NCI-H460 (cell line): ENCODE results near the gene FBXO5. TPM values are rescaled to one million over a fixed set of nuclear protein-coding genes. Genes with fewer than 3 reads are reported as not detected.
"Not testable (repeated sequence)": the region's sequence is repeated elsewhere in the genome, so short reads cannot be mapped to it uniquely, and the experiment has no call there.

ENCODE experiments used
- DNase-seq: peaks from one replicate; pipeline ENCODE4 v3.0.0-alpha.2; 2016; ENCODE audit warnings: low read depth; ENCODE audit errors: extremely low read depth
- total RNA-seq: library from RNA; depleted of rRNA; stranded (reverse); fragments of >200 nt; shearing (Covaris generic); gene quantifications from 2 replicates; pipeline ENCODE4 v1.2.3, GENCODE V29; 2014

Gene FBXO5
- total RNA-seq, 1 experiment from 2014 or later: 27.0 TPM

DNA sequence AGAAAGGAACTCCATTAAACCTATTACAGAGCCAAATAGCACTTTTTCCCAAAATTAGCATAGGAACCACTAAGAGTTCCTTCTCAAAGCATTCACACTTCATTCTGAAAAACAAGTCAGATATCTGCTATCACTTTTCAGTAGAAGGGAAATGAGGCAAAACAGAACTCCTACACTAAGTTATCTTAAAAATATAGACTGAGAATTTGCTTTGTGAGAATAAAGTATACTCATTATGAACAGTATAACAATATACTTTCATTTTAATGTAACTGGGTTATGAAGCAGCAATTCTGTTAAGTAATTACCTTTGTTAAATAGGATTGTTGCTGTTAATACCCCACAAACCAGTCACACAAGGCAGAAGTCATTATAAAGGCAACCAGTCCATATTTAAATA lies 11.0 kb upstream of the FBXO5 start:
- no peak for DNase-seq

DNA sequence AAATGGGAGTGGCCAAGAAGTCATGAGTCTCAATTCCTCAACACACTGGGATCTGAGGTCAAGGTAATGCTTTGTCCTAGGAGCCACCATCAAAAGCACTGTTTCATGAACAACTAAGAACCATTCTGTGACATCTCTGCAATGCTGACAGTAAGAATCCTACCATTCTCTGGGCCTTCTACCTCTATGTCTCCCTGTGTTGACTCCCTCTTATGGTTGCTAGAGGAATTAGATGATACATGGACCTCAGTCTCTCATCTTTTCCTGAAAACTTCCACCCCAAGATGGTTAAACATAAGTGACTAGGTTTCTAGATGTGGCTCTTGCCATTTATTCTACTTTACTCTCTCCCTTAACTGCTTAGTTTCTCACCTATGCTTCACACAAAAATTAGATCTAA lies 10.6 kb upstream of the FBXO5 start:
- no peak for DNase-seq

DNA sequence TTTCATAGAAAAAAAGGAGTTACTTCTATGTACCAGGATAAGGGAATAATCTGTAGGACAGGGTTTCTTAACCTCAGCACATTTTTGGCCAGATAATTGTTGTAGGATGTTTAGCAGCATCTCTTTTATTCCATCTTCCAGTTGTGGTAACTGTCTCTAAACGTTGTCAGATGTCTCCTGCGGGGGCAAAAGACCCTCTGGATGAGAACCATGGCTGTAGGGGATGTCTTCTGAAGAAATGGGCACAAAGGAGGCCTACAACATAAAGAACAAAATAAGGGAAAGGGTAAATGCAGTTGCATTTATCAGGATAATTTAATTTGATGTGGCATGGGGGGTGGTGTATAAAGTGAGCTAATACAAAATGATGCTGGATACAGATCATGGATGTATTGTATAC lies 4.1 kb upstream of the FBXO5 start:
- DNase-seq: no peak

DNA sequence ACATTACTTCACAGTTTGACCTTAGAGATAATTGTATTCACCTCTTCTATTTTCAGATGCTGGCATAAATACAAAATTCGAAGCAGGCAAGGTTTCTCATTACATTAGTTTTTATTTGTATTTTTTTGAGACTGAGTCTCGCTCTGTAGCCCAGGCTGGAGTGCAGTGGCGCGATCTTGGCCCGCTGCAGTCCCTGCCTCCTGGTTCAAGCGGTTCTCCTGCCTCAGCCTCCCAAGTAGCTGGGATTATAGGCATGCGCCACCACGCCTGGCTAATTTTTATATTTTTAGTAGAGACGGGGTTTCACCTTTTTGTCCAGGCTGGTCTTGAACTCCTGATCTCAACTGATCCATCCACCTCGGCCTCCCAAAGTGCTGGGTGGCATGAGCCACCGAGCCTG lies 2.5 kb upstream of the FBXO5 start:
- DNase-seq: not testable (repeated sequence)

DNA sequence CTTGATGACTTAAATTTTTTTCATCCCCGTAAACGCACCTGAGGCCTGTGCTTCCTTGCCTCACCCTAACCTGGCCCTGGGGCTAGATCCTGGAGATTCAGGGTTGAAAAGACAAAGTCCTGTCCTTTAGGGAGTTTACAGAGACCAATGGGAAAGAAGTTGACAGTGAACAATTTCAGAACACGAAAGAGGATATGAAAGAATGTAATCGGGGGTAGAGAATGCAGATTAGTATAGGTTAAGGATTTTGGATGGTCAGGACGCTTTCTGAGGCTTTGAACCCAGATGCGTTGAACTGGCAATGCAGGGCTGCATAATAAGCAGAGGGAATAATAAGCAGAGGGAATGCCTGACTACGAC lies 1.7 kb upstream of the FBXO5 start:
- no peak for DNase-seq

DNA sequence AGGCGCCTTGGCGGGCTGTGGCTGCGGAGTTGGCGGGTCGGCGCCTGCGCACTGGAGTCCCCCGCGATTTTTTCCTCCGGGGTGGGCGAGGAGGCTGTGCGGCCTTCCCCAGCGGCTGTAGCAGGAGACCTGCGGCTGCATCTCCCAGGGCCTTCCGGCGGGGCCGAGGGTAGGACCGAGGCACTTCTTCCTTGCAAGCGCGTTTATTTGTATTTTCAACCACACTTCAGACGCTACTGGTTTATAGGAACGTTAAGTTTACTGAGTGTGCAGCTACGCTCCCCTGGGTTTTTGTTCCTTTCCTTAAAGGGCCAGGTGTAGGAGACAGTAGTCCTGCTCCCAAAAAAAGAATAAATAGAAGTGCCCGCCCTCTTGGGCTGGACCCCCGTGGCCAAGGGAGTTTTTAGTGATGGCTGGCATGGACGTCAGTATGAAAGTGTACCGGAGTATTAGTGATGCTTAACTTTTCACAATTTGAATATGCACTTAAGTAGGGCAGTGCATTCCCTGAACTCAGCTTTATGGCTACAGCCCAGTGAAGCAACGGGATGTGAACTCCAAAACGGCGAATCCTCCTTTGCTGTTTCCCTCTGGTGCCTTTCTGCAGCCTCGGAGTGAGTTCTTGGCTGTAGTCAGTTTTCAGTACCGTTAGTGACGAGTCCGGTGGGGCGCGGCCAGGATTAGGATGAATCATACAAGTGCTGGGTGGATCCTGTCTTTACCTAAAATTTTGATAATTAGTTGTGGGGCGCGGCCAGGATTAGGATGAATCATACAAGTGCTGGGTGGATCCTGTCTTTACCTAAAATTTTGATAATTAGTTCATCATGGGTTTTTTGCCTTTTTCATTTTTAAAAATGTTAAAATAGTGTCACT lies 1.0 kb upstream of the FBXO5 start:
- peak; percentile 64 for DNase-seq

DNA sequence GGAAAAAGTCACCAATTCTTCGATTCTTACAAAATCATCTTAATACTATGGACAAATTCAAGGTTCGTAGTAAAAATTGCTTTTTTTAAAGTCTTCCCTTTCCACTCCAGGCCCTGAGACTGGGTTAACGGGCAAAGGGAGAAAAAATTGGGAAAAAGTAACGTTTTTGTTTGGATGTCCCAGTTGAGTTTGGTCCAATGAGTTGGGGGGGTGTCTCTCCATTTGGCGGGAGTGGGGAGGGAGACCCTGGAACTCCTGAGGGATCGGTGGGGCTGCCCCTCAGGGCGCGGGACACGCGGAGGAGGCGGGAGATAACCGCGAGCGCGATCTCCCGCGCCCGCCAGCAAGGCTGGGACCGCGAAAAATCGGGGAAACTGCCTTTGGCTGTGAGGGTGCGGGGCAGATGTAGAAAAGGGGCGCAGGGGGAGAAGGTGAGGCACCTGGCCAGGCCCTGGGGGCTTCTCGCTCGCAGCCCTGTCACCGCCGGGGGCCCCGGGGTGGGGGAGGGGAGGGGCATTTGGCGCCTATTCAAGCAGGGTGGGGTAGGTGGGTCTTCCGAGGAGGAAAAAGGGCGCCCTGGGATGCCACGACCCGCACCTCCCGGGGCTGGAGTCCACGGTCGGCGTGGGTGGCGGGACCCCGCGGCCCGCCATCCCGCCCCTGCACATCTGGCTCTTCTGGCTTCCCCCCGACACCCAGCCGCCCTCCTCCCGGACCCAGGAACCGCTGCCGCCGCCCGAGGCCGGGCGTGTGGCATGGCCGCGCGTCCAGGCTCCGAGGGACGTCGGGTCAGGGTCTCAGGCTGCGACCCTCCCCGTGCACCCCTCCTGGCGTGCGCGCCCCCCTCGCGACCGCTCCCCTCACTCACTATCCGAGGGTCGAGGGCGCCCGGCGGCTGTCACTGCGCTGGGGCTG lies 595 bp downstream of the FBXO5 start:
- no peak for DNase-seq

DNA sequence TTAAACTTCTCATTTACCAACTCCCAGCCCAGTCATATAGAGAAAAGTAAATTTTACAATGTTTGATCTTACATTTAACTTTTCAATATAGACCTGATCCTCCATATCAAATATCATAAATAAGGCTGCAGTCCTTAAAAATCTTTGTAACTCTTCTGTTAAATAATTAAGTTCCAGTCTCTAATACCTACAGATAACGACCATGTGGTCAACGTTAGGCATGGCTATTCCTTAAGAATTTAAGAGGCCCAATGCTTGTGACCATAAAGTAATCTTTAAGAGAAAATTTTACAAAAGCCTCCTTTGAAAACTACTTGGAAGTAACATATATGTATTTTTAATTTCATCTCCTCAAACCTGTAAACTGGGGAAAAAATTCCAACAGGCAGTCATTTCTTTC lies 1.6 kb downstream of the FBXO5 start:
- DNase-seq: no peak

DNA sequence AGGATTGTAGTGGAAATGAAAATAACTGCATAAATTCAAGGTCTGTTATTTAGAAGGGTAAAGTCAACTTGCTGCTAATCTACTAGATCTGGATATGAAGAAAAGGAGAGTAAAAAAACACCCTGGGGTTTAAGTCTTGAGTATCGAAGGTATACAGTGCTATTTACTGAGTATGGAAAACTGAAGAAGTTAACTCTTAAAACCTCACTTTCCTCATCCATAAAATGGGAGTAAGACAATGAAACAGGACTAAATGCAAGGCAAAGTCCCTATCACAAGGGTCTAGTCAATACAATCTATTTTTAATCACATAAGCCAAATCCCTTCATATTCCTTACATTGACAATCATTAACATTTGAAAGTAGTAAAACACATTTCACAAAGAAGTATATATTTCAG lies 2.2 kb downstream of the FBXO5 start:
- DNase-seq: no peak

DNA sequence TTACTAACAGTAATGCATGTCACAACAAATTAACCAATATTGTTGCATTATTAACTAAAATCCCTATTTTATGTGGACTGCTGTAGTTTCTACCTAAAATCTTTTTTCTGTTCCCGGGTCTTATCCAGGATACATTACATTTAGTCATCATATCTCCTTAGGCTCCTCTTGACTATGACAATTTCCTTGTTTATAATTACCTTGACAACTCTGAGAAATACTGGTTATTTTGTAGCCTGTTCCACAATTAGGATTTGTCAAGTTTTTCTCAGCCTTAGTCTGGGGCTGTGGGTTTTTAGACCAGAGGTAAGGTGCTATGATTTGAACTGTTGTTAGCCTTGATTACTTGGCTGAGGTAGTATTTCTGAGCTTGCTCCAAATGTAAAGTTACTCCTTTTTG lies 3.7 kb downstream of the FBXO5 start:
- no peak for DNase-seq

DNA sequence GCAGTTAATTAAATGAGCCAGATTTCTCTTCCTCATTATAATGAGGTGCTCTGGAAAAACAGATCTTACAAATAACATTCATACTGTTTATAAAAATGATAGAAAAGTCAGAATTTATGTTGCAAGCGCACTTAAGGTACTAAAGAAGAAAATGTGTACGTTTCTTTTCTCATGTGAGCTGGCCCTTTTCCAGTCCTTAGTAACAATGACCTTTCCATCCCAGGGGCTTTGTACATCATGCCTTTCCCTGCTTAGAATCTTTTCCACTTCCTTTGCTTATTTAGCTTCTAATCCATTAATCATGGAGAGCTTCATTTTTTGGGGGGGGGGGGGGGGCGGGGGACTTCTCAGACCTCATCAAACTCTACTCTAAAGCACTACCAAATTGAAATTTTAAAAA lies 4.8 kb downstream of the FBXO5 start:
- no peak for DNase-seq

DNA sequence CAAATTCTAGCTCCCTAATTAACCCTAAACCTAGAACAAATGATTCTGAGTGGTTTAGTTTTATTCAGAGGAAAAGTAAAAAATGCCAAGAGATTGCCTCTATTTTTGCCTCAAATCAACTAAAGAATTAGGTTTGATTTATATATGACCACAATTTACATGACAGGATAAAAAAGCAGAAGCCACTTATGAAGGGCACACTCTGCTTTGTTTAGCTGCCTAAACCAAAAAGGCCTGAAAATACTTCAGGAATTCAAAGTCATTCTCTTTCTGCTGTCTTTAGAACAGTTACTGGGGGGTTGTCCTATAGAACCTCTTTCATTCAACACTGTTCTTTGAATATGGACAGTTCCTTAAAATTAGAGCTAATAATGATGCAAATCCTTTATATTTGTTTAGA lies 5.3 kb downstream of the FBXO5 start:
- DNase-seq: no peak

DNA sequence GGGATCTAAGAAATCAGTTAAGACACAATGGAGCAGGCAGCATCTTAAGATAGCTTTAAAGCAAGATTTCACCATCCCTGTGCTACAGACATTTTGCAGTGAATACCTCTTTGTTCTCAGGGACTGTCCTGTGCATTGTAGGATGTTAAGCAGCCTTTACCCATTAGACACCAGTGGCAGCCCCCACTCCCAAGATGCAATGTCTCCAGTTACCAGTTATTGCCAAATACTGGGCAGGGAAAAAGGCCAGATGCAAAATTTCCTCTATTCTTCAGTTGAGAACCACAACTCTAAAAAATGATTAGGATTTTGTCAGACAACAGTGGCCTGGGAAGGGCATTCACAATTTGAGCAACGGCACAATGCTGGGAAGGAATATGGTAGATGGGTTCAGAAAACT lies 6.1 kb downstream of the FBXO5 start:
- no peak for DNase-seq

DNA sequence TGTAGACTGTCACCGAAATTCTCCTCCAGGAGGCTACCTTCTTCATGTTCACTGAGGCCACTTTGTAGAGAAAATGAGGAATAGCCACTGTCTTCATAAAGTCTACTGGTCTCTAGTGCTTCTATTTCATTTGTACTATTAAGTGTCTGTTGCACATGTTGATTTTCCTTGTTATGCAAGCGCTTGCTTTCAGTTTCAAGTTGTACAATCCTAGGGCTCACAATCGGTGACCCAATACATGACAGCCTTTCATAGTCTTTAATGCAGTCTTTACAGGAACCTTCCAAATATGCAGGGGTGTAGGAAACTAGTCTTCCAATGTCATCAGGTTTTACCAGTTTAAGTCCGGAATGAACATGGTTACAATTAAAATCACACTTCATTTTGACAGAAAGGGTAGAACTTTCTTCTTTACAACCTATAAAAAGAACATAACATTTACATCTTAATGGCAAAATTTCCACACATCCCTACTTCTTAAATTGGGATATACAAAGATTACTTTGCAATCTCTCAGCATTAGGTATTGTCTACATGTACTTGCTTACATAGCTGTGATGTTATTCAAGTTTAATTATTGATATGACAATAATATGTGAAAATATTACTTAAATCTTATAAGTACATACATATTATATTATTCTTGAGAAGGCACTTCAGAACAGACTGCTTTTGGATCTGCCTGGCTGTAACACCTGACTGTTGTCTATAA lies 7.5 kb downstream of the FBXO5 start:
- DNase-seq: no peak

DNA sequence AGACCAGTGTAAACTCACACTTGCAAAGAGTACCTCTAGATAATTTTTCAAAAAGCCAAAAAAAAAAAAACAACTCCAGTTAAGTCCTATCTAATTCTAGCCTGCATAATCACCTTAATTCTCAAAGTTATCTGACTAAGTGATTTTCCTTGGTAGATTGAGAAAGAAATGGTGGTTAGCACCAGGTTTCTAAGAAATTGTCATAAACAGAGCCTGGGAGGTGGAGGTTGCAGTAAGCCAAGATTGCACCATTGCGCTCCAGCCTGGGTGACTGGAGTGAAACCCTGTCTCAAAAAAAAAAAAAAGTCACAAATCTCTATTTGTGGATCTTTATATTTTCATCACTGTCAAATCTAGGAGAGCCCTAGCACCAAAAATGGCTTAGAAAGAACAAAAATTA lies 8.9 kb downstream of the FBXO5 start:
- DNase-seq: no peak

DNA sequence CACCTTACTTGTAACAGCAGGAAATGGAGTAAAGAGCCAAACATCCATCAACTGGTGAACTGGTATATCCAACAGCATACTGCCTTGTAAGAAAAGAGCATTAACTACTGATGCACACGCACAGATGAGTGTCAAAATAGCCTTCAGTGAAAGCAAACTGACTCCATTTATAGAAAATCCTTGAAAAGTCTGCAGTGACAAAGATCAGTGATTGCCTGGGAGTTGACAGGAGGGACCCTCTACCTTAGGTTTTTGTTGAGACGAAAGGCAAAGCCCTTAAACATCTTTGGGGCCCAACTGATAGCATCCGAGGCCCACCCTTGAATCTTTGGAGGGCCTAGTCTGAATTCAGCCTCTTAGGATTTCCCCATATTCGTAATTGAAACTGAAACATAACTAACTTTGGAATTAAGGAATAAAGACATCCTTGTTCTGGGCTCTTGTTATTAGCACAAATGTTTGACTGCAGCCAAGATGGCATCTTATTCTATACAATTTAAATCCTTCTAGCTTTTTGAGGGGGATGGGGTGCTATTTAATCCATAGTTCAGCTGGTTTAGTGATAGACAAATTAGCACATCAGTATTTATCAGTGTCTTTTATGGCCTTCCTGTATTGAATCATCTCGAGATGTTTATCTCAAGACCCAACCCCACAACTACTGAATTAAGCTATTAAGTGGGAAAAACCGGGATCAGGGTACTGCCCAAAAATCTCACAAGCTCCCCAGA lies 13.0 kb downstream of the FBXO5 start:
- DNase-seq: no peak

DNA sequence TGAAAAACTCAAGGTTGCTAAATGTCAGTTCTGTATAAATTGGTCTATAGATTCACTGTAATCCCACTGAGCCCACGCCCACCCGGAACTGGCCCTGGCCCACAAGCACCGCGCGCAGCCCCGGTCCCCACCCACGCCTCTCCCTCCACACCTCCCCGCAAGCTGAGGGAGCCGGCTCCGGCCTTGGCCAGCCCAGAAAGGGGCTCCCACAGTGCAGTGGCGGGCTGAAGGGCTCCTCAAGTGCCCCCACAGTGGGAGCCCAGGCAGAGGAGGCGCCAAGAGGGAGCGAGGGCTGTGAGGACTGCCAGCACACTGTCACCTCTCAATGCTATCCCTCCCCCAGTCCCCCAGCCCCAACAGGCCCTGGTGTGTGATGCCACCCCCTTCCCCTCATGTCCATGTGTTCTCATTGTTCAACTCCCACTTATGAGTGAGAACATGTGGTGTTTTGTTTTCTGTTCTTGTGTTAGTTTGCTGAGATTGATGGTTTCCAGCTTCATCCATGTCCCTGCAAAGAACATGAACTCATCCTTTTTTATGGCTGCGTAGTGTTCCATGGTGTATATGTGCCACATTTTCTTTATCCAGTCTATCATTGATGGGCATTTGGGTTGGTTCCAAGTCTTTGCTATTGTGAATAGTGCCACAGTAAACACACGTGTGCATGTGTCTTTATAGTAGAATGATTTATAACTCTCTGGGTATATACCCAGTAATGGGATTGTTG lies 16.5 kb downstream of the FBXO5 start:
- DNase-seq: not testable (repeated sequence)

DNA sequence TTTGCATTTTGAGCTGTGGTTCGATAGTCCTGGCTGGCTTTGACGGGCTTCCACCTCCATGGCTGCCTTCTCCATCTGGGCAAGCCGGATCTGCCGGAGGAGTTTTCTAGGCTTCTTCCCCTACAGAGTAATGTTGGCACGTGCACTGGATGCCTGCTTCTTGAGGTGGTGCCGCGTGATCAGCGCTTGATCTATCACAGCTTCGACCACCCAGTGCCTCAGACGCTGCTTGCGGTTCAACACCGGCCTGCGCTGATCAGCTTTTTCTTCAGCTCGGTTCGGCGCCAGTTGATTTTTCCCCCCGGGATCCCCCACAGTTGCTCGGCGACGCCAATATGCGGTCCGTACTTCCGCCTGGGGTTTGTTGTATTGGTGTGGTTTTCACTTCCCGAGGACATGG lies 23.5 kb downstream of the FBXO5 start:
- no peak for DNase-seq

DNA sequence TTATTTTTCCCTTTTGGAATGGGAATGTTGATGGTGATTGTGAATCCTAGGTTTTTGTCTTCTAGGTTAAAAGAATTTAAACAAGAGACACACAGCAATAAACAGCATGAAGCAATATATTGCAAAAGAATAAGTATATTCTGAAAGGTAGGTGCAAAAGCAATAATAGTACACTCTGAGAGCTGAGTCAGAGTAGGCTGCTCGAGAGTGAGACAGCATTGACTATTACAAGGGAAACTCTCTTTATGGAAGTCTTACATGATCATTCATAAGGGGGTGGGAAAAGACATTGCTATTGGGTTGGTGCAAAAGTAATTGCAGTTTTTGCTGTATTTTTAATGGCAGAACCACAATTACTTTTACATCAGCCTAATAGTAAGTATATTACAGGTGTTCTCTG lies 25.0 kb downstream of the FBXO5 start:
- no peak for DNase-seq

DNA sequence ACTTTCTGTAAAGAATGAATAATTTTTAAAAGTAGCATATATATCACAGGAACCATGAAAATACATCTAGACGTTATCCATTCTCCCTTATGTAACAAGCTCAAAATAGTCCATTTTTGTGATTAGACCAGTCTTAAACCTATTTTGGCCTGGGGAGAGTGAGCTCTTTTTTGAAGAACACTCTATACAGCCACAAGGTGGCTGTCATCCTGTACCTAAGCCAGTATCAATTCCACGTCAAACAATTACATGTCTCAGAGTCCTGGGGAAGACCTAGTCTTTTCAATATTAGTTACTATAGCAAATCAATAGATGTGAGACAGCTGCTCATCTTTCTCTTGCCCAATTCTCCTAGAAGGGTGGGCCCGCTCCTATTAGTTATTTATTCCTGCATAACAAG lies 28.4 kb downstream of the FBXO5 start:
- no peak for DNase-seq
